Measurements from ENCODE around the gene HHIPL1.

HHIPL1 gene

GRCh38 chr14:99689266-99690236, 44.6 kb downstream of the HHIPL1 start:
- no peak for DNase-seq (ENCODE audit: low read depth, low spot score)

- DNase-seq (ENCODE audit: low read depth, low spot score), result no peak
Measured at GRCh38 chr14:99690636-99691035, 45.7 kb downstream of the HHIPL1 start.

GRCh38 chr14:99691111-99691885, 46.4 kb downstream of the HHIPL1 start:
- DNase-seq (ENCODE audit: low read depth, low spot score), result no peak

- DNase-seq (ENCODE audit: low read depth, low spot score), result no peak
Measured at GRCh38 chr14:99693918-99694317, 49.0 kb downstream of the HHIPL1 start.

- DNase-seq (ENCODE audit: low read depth, low spot score), result no peak
Measured at GRCh38 chr14:99696929-99697328, 52.0 kb downstream of the HHIPL1 start.

GRCh38 chr14:99698236-99698635, 53.3 kb downstream of the HHIPL1 start:
- no peak for DNase-seq (ENCODE audit: low read depth, low spot score)

GRCh38 chr14:99698642-99699041, 53.7 kb downstream of the HHIPL1 start:
- no peak for DNase-seq (ENCODE audit: low read depth, low spot score)

- no peak for DNase-seq (ENCODE audit: low read depth, low spot score)
Measured at GRCh38 chr14:99699085-99699760, 54.3 kb downstream of the HHIPL1 start.

- no peak for DNase-seq (ENCODE audit: low read depth, low spot score)
Measured at GRCh38 chr14:99699861-99700260, 54.9 kb downstream of the HHIPL1 start.

- no peak for DNase-seq (ENCODE audit: low read depth, low spot score)
Measured at GRCh38 chr14:99700379-99700778, 55.5 kb downstream of the HHIPL1 start.

GRCh38 chr14:99701260-99701659, 56.3 kb downstream of the HHIPL1 start:
- DNase-seq (ENCODE audit: low read depth, low spot score), result no peak

- no peak for DNase-seq (ENCODE audit: low read depth, low spot score)
Measured at GRCh38 chr14:99702115-99702514, 57.2 kb downstream of the HHIPL1 start.

GRCh38 chr14:99703381-99703780, 58.5 kb downstream of the HHIPL1 start:
- DNase-seq (ENCODE audit: low read depth, low spot score), result no peak

GRCh38 chr14:99704037-99704436, 59.1 kb downstream of the HHIPL1 start:
- no peak for DNase-seq (ENCODE audit: low read depth, low spot score)

GRCh38 chr14:99706107-99706900, 61.4 kb downstream of the HHIPL1 start:
- DNase-seq (ENCODE audit: low read depth, low spot score), result no peak

GRCh38 chr14:99707420-99707819, 62.5 kb downstream of the HHIPL1 start:
- no peak for DNase-seq (ENCODE audit: low read depth, low spot score)

- no peak for DNase-seq (ENCODE audit: low read depth, low spot score)
Measured at GRCh38 chr14:99707921-99708320, 63.0 kb downstream of the HHIPL1 start.

GRCh38 chr14:99708449-99708848, 63.5 kb downstream of the HHIPL1 start:
- DNase-seq (ENCODE audit: low read depth, low spot score), result no peak

GRCh38 chr14:99713972-99714371, 69.0 kb downstream of the HHIPL1 start:
- no peak for DNase-seq (ENCODE audit: low read depth, low spot score)

GRCh38 chr14:99715266-99716000, 70.5 kb downstream of the HHIPL1 start:
- DNase-seq (ENCODE audit: low read depth, low spot score), result no peak
